ENCODE results near the gene AGAP1. TPM values are rescaled to one million over a fixed set of nuclear protein-coding genes. Genes with fewer than 3 reads are reported as not detected.
A peak's percentile ranks its signal among the peaks of the same experiment; 100 is the strongest.
"Not testable (repeated sequence)": the region's sequence is repeated elsewhere in the genome, so short reads cannot be mapped to it uniquely, and the experiment has no call there.

AGAP1 gene
- total RNA-seq, 2 experiments from 2014 or later: 0.89 to 0.97 TPM

- Mint-ChIP-seq H3K4me1 (no peaks in the 10 kb centered on the region), H3K27ac (no peak overlapping the region), H3K27me3 (peaks cover 7% of the 10 kb centered on the region), H3K9me3 (no peaks in the 10 kb centered on the region), H3K36me3 (ENCODE audit: low read depth) (no peaks in the 10 kb centered on the region), H3K4me3 (no peak overlapping the region)
- ChIA-PET CTCF (no interaction called here), POLR2A (no interaction called here)
- DNase-seq: no peak
These were observed 253.9 kb downstream of the AGAP1 start for GRCh38 chr2:235747786-235748091.

- H3K27ac Mint-ChIP-seq: no peak overlapping the region
- DNase-seq: no peak
- POLR2A ChIA-PET: interaction anchor here (0.6 kb wide), 1 partner anchor 1088 kb away, joined by 4 read pairs; no protein-coding TSS in a partner anchor
- no peaks in the 10 kb centered on the region for H3K36me3 Mint-ChIP-seq (ENCODE audit: low read depth)
- H3K4me3 Mint-ChIP-seq: no peak overlapping the region
- peaks cover 6% of the 10 kb centered on the region for H3K27me3 Mint-ChIP-seq
- H3K4me1 Mint-ChIP-seq: no peaks in the 10 kb centered on the region
- CTCF ChIA-PET: no interaction called here
- H3K9me3 Mint-ChIP-seq: no peaks in the 10 kb centered on the region
These were observed 255.4 kb downstream of the AGAP1 start for GRCh38 chr2:235749121-235749770.

- POLR2A ChIA-PET: interaction anchor here (0.6 kb wide), 1 partner anchor 1088 kb away, joined by 4 read pairs; no protein-coding TSS in a partner anchor
- Mint-ChIP-seq H3K36me3 (ENCODE audit: low read depth) (no peaks in the 10 kb centered on the region), H3K9me3 (no peaks in the 10 kb centered on the region), H3K27me3 (peaks cover 6% of the 10 kb centered on the region), H3K27ac (no peak overlapping the region), H3K4me3 (no peak overlapping the region), H3K4me1 (no peaks in the 10 kb centered on the region)
- DNase-seq: no peak
- CTCF ChIA-PET: no interaction called here
These were observed 255.9 kb downstream of the AGAP1 start for GRCh38 chr2:235749771-235750160.

GRCh38 chr2:235752846-235753245, 259.0 kb downstream of the AGAP1 start:
- H3K36me3 Mint-ChIP-seq (ENCODE audit: low read depth): no peaks in the 10 kb centered on the region
- H3K9me3 Mint-ChIP-seq: no peaks in the 10 kb centered on the region
- no peak overlapping the region for H3K27ac Mint-ChIP-seq
- no peak overlapping the region for H3K4me3 Mint-ChIP-seq
- peaks cover 6% of the 10 kb centered on the region for H3K27me3 Mint-ChIP-seq
- ChIA-PET POLR2A (no interaction called here), CTCF (no interaction called here)
- no peak for DNase-seq
- no peaks in the 10 kb centered on the region for H3K4me1 Mint-ChIP-seq

- H3K4me3 Mint-ChIP-seq: no peak overlapping the region
- no peak overlapping the region for H3K27ac Mint-ChIP-seq
- no peaks in the 10 kb centered on the region for H3K9me3 Mint-ChIP-seq
- H3K27me3 Mint-ChIP-seq: peaks cover 6% of the 10 kb centered on the region
- no peaks in the 10 kb centered on the region for H3K4me1 Mint-ChIP-seq
- ChIA-PET CTCF (no interaction called here), POLR2A (no interaction called here)
- no peak for DNase-seq
- H3K36me3 Mint-ChIP-seq (ENCODE audit: low read depth): no peaks in the 10 kb centered on the region
These were observed 260.7 kb downstream of the AGAP1 start for GRCh38 chr2:235754357-235755207.

- Mint-ChIP-seq H3K27me3 (no peaks in the 10 kb centered on the region), H3K27ac (no peak overlapping the region), H3K9me3 (no peaks in the 10 kb centered on the region), H3K4me1 (no peaks in the 10 kb centered on the region), H3K36me3 (ENCODE audit: low read depth) (no peaks in the 10 kb centered on the region), H3K4me3 (no peak overlapping the region)
- no peak for DNase-seq
- ChIA-PET POLR2A (no interaction called here), CTCF (interaction anchor here (0.6 kb wide), 1 partner anchor 1757 kb away, joined by 3 read pairs; no protein-coding TSS in a partner anchor)
These were observed 262.6 kb downstream of the AGAP1 start for GRCh38 chr2:235756491-235756890.

GRCh38 chr2:235757212-235757611, 263.4 kb downstream of the AGAP1 start:
- H3K9me3 Mint-ChIP-seq: no peaks in the 10 kb centered on the region
- CTCF ChIA-PET: no interaction called here

GRCh38 chr2:235757640-235758039, 263.8 kb downstream of the AGAP1 start:
- Mint-ChIP-seq H3K36me3 (ENCODE audit: low read depth) (no peaks in the 10 kb centered on the region), H3K4me1 (no peaks in the 10 kb centered on the region), H3K4me3 (no peak overlapping the region), H3K27me3 (no peaks in the 10 kb centered on the region), H3K27ac (no peak overlapping the region), H3K9me3 (no peaks in the 10 kb centered on the region)
- ChIA-PET CTCF (no interaction called here), POLR2A (no interaction called here)
- no peak for DNase-seq

More at GRCh38 chr2:235757212-235757611, 263.4 kb downstream of the AGAP1 start:
- Mint-ChIP-seq H3K36me3 (ENCODE audit: low read depth) (no peaks in the 10 kb centered on the region), H3K27ac (no peak overlapping the region), H3K27me3 (no peaks in the 10 kb centered on the region), H3K4me1 (no peaks in the 10 kb centered on the region), H3K4me3 (no peak overlapping the region)
- DNase-seq: no peak
- POLR2A ChIA-PET: no interaction called here

GRCh38 chr2:235762832-235763598, 269.2 kb downstream of the AGAP1 start:
- H3K27me3 Mint-ChIP-seq: no peaks in the 10 kb centered on the region
- H3K4me3 Mint-ChIP-seq: no peak overlapping the region
- H3K27ac Mint-ChIP-seq: no peak overlapping the region
- H3K4me1 Mint-ChIP-seq: no peaks in the 10 kb centered on the region
- CTCF ChIA-PET: no interaction called here
- POLR2A ChIA-PET: no interaction called here
- H3K9me3 Mint-ChIP-seq: no peaks in the 10 kb centered on the region
- no peaks in the 10 kb centered on the region for H3K36me3 Mint-ChIP-seq (ENCODE audit: low read depth)
- no peak for DNase-seq

GRCh38 chr2:235763816-235764215, 270.0 kb downstream of the AGAP1 start:
- ChIA-PET POLR2A (no interaction called here), CTCF (no interaction called here)
- Mint-ChIP-seq H3K4me1 (no peaks in the 10 kb centered on the region), H3K9me3 (no peaks in the 10 kb centered on the region), H3K27ac (no peak overlapping the region), H3K36me3 (ENCODE audit: low read depth) (no peaks in the 10 kb centered on the region), H3K4me3 (no peak overlapping the region), H3K27me3 (no peaks in the 10 kb centered on the region)
- no peak for DNase-seq

- POLR2A ChIA-PET; H3K27me3 Mint-ChIP-seq; DNase-seq; H3K4me1 Mint-ChIP-seq; H3K36me3 Mint-ChIP-seq (ENCODE audit: low read depth); H3K9me3 Mint-ChIP-seq; CTCF ChIA-PET; H3K4me3 Mint-ChIP-seq; H3K27ac Mint-ChIP-seq: not testable (repeated sequence)
These were observed 270.6 kb downstream of the AGAP1 start for GRCh38 chr2:235764478-235764877.

- POLR2A ChIA-PET: no interaction called here
- DNase-seq: no peak
These were observed 271.5 kb downstream of the AGAP1 start for GRCh38 chr2:235765181-235765820.

GRCh38 chr2:235766278-235766677, 272.4 kb downstream of the AGAP1 start:
- H3K27me3 Mint-ChIP-seq: no peaks in the 10 kb centered on the region

More at GRCh38 chr2:235765181-235765820, 271.5 kb downstream of the AGAP1 start:
- no peaks in the 10 kb centered on the region for H3K9me3 Mint-ChIP-seq
- H3K4me1 Mint-ChIP-seq: no peaks in the 10 kb centered on the region
- H3K4me3 Mint-ChIP-seq: no peak overlapping the region
- no peaks in the 10 kb centered on the region for H3K27me3 Mint-ChIP-seq
- H3K27ac Mint-ChIP-seq: no peak overlapping the region
- CTCF ChIA-PET: no interaction called here
- no peaks in the 10 kb centered on the region for H3K36me3 Mint-ChIP-seq (ENCODE audit: low read depth)

More at GRCh38 chr2:235766278-235766677, 272.4 kb downstream of the AGAP1 start:
- CTCF ChIA-PET: interaction anchor here (1.2 kb wide), 1 partner anchor 24 kb away, joined by 3 read pairs; no protein-coding TSS in a partner anchor
- Mint-ChIP-seq H3K9me3 (no peaks in the 10 kb centered on the region), H3K4me3 (no peak overlapping the region), H3K27ac (no peak overlapping the region), H3K4me1 (no peaks in the 10 kb centered on the region), H3K36me3 (ENCODE audit: low read depth) (no peaks in the 10 kb centered on the region)
- peak; percentile 66 for DNase-seq
- POLR2A ChIA-PET: no interaction called here
